Effector memory CD4-positive, alpha-beta T cell (primary cell): ENCODE data around the gene TMEM258.

Experiments
- DNase-seq, 3 donors: peaks; one replicate each; pipeline ENCODE4 v3.0.0-alpha.2; 2020
- H3K27ac ChIP-seq: 2 replicates; pipeline ENCODE4 v1.7.0; 2013; ENCODE audit warnings: mild to moderate bottlenecking, low read length, moderate library complexity; ENCODE audit not compliant: insufficient read depth, poor library complexity, severe bottlenecking
- H3K27me3 ChIP-seq: replicated peaks from 2 replicates; pipeline ENCODE4 v1.7.0; 2013; ENCODE audit warnings: mild to moderate bottlenecking, low read length; ENCODE audit not compliant: insufficient read depth, control insufficient read depth, poor library complexity, severe bottlenecking
- H3K36me3 ChIP-seq: 2 replicates; pipeline ENCODE4 v1.7.0; 2013; ENCODE audit warnings: mild to moderate bottlenecking, low read length, moderate library complexity; ENCODE audit not compliant: control insufficient read depth, insufficient read depth
- H3K4me1 ChIP-seq: 2 replicates; pipeline ENCODE4 v1.7.0; 2013; ENCODE audit warnings: low read length, mild to moderate bottlenecking; ENCODE audit not compliant: control insufficient read depth, insufficient read depth, poor library complexity, severe bottlenecking
- H3K4me3 ChIP-seq: 2 replicates; pipeline ENCODE4 v1.7.0; 2013; ENCODE audit warnings: low read length, low read depth, mild to moderate bottlenecking; ENCODE audit not compliant: insufficient read depth, poor library complexity, severe bottlenecking
- H3K9me3 ChIP-seq: 2 replicates; pipeline ENCODE4 v1.7.0; 2013; ENCODE audit warnings: mild to moderate bottlenecking, low read length, moderate library complexity; ENCODE audit not compliant: control insufficient read depth
- total RNA-seq, 3 donors: gene quantifications; one replicate each; lab custom pipeline; 2026; lab: John Stamatoyannopoulos, UW

TMEM258 gene
- 36.0 to 42.5 (median 36.8) reads per million in 3 donors for total RNA-seq

DNA sequence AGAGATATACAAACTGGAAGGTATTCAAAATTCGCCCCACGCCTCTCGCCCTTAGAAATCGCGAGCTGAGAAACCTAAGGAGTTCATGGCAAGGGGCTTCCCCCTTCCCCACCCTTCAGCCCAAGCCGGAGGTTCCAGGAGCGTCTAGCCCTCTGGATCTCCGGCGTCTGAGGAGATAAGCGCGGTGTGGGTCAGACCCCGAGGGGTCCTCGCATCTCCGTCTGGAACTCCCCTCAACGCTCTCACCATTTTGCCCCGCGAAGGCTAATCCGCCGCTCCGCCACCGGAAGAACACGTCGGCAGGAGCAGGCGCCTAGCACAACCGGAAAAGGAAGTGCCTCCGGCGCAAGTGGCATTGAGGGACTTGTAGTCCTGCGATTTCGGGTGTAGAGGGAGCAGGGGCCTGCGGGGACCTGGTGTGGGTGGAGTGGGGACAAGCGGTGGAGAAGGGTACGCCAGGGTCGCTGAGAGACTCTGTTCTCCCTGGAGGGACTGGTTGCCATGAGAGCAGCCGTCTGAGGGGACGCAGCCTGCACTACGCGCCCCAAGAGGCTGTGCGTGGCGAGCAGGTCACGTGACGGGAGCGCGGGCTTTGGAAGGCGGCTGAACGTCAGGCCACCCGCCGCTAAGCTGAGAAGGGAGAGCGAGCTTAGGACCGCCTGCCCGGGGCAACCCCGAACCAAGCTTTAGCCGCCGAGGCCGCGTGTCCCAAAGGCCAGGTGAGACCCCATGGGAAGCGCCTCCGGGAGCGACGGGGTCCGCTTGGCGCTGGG lies at the start of gene TMEM258, which contains the start of gene FEN1:
Gene TMEM258, minus strand, starts transcription at position 290 of the 773 bp plus-strand sequence. Its CDS starts 41 bp downstream, at position 249.
Gene FEN1, plus strand, starts transcription at position 602 of the 773 bp plus-strand sequence. CDS start 2,451 bp downstream, outside the sequence.
- peaks cover 21% of the 10 kb centered on the region for H3K36me3 ChIP-seq
- peak; percentile 72 to 83 (median 81) for DNase-seq
- H3K4me3 ChIP-seq: peak within 1 kb of the TSS; percentile 75
- H3K27ac ChIP-seq: peak within 1 kb of the TSS; percentile 93
- no peaks in the 10 kb centered on the region for H3K9me3 ChIP-seq
- peaks cover 17% of the 10 kb centered on the region for H3K4me1 ChIP-seq
- no peaks in the 10 kb centered on the region for H3K27me3 ChIP-seq

DNA sequence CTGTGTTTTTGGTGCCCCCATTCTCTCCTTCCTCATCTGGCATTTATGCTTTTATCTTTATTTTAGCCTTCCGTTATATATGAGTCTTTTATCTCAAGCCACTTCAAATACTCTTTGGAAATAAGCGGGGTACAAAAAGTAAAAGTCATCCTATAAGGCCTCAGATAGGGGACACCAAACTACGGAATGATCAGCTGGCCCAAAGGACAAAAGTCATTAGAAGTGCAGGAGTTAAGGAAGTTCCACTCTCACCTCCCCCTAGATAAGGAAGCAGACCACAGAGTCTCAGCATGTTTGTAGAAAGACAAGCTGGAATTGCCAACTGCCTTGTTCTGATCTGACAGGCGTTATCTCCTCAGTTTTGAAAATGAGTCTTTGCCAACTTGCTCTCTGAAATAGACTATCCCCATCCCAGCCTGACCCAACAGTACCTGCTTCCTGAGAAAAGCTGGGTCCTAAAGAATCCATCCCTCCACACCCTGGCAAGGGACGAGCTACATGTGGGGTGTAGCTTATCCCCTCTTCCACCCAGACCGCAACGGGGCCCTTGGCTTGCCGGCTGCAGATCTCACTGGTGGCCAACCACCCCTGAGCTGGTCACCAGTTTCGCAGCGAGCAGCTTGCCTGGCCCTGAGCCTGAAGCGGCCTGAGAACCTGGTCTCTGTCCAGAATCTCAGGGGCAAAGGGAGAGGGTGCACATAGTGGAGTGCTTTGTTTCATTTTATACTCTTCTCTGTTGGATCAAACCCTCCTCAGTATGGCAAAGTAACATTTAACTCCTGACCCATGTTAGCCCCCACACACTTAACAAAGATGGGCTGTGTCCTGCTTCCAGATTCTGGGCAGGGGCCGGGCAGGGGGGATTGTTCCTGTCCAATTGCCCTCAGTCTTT lies 49.5 kb upstream of the TMEM258 start:
- Histone ChIP-seq H3K4me3 (no peak overlapping the region), H3K27me3 (no peaks in the 10 kb centered on the region), H3K9me3 (no peaks in the 10 kb centered on the region), H3K36me3 (no peaks in the 10 kb centered on the region), H3K4me1 (no peaks in the 10 kb centered on the region), H3K27ac (no peak overlapping the region)
- DNase-seq: no peak

DNA sequence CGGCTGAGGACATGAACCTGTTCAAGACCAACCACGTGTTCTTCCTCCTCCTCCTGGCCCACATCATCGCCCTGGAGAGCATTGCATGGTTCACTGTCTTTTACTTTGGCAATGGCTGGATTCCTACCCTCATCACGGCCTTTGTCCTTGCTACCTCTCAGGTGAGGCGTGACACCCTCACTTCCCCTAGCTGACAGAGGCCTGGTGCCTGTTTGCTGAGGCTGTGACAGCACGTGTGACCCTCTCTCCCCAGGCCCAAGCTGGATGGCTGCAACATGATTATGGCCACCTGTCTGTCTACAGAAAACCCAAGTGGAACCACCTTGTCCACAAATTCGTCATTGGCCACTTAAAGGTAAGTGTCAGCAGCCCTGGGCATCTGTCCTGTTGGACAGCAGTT lies 48.0 kb upstream of the TMEM258 start:
- no peak overlapping the region for H3K27ac ChIP-seq
- H3K9me3 ChIP-seq: no peaks in the 10 kb centered on the region
- no peak for DNase-seq
- no peak overlapping the region for H3K4me3 ChIP-seq
- no peaks in the 10 kb centered on the region for H3K4me1 ChIP-seq
- no peaks in the 10 kb centered on the region for H3K27me3 ChIP-seq
- no peaks in the 10 kb centered on the region for H3K36me3 ChIP-seq

DNA sequence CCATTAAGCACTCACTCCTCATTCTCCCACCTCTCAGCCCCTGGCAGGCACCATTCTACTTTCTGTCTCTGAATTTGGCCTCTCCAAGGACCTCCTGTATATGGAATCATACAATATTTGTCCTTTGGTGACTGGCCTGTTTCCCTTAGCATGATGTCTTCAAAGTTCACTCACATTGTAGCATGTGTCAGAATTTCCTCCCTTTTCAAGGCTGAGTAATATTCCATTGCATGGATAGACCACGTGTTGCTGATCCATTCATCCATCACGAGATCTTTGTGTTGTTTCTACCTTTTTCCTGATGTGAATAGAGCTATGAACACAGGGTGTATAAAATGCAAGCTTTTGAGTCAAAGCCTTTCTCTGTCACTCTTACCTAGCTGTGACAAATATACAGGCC lies 47.3 kb upstream of the TMEM258 start:
- Histone ChIP-seq H3K9me3 (no peaks in the 10 kb centered on the region), H3K27ac (no peak overlapping the region), H3K36me3 (no peaks in the 10 kb centered on the region), H3K27me3 (no peaks in the 10 kb centered on the region), H3K4me3 (no peak overlapping the region), H3K4me1 (peaks cover 5% of the 10 kb centered on the region)
- DNase-seq: no peak

DNA sequence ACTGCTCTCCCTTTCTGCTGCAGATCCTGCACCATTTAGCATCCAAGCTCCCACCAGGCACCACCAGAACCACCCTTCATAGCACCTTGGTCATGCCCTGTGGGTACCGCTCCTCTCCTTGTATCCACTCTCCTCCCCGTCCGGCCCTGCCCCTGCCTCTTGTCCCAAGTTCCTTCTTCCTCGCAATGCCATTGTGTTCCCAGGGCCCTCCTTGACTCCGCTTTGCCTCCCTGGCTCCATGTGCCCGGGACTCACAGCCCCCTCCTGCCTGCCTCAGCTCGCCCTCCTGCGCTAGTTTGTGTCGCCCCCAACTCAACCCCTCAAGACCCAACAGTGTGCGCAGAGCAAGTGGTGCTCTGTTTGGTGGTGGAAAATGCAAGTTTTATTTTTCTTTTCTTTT lies 46.5 kb upstream of the TMEM258 start:
- Histone ChIP-seq H3K4me3 (no peak overlapping the region), H3K27ac (no peak overlapping the region), H3K27me3 (no peaks in the 10 kb centered on the region), H3K4me1 (peaks cover 13% of the 10 kb centered on the region), H3K9me3 (no peaks in the 10 kb centered on the region), H3K36me3 (no peaks in the 10 kb centered on the region)
- no peak for DNase-seq

DNA sequence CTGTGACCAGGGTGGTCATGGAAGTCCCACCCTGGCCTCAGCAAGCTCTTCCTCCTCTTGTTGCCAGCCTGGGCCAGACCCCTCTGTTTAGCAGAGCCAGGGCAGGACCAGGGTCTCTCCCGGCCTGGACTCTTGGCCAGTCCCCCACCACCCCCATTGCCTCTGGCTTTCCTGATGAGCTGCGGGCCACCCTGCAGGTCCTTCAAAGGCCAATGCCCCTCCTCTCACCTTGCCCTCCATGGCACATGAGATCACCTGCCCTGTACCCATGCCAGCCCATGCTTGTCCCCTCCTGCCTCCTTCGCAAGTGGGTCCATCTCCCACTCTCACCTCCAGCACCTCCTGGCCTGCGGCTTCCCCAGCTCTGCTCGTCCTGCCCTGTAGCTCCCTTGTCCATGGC lies 46.1 kb upstream of the TMEM258 start:
- Histone ChIP-seq H3K36me3 (no peaks in the 10 kb centered on the region), H3K9me3 (no peaks in the 10 kb centered on the region), H3K4me3 (no peak overlapping the region), H3K4me1 (peaks cover 17% of the 10 kb centered on the region), H3K27ac (no peak overlapping the region), H3K27me3 (no peaks in the 10 kb centered on the region)
- no peak for DNase-seq

DNA sequence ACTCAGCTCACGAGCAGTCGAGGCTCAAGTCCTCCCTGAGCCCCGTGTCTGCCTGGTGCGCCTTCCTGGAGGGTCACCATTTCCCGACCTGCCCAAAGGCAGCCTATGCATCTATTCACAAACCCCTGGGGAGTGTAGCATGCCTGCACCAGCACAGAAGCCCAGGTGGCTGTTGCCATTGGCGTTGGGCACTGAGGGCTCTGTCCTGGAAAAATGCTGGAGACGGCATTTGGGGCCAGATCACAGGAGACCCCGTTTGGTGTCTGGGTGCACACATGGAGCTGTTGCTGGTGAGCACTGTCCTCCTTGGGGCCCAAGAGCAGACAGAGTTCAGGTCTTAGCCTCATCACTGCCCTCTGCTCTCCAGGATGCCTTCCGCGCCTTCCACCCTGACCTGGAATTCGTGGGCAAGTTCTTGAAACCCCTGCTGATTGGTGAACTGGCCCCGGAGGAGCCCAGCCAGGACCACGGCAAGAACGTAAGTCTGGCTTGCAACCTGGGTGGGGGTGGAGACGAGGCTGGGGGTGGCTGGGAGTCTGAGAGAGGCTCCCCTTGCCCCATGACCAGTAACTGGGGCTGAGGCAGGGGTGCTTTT lies 45.1 kb upstream of the TMEM258 start:
- no peak for DNase-seq
- H3K27me3 ChIP-seq: no peaks in the 10 kb centered on the region
- H3K4me1 ChIP-seq: peaks cover 17% of the 10 kb centered on the region
- H3K9me3 ChIP-seq: no peaks in the 10 kb centered on the region
- H3K4me3 ChIP-seq: no peak overlapping the region
- H3K27ac ChIP-seq: no peak overlapping the region
- H3K36me3 ChIP-seq: no peaks in the 10 kb centered on the region

DNA sequence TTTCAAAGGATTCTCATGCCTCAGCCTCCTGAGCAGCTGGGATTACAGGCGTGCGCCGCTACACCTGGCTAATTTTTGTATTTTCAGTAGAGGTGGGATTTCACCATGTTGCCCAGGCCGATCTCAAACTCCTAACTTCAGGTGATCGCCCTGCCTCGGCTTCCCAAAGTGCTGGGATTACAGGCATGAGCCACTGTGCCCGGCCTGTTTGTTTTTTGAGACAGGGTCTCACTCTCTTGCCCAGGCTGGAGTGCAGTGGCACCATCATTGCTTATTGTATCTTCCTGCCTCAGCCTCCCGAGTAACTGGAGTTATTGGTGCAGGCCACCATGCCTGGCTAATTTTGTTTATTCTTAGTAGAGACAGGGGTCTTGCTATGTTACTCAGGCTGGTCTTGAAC lies 43.8 kb upstream of the TMEM258 start:
- no peak overlapping the region for H3K4me3 ChIP-seq
- H3K4me1 ChIP-seq: peaks cover 17% of the 10 kb centered on the region
- no peaks in the 10 kb centered on the region for H3K36me3 ChIP-seq
- no peak overlapping the region for H3K27ac ChIP-seq
- H3K9me3 ChIP-seq: no peaks in the 10 kb centered on the region
- no peak for DNase-seq
- H3K27me3 ChIP-seq: no peaks in the 10 kb centered on the region

DNA sequence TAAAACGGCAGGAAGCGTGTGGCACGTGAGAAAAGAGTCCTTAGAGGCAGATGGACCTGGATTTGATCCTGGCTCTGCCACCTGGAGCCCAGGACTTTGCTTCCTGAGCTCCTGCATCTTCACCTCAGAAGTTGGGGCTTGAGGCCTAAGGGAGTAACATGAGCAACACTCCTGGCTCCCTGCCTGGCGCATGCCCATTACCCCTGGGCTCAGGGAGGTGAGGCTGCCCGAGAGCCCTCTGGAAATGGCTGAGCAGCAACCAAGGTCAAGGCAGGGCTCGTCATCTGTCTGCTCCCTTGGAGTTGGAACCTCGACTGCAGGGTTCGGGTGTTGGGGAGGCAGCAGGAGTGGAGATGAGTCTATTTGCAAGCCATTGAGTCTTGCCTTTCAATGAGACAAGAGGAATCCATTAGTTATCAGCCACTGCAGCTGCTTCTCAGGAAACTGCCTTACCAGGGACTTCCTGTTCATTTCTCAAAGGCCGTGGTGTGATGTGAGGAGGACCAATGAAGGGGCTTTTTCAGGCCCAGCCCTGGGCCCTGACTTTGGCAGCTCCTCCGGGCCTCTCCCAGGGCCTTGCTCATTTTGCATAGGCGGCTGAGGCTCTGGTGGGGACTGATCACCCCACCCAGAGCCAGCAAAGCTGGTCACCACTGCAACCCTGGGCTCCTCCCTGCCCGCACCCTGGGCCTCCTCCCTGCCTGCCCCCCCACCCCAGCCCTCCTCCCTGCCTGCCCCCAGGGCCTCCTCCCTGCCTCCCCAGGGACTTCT lies 42.1 kb upstream of the TMEM258 start:
- no peak overlapping the region for H3K4me3 ChIP-seq
- H3K36me3 ChIP-seq: no peaks in the 10 kb centered on the region
- H3K27me3 ChIP-seq: peaks cover 4% of the 10 kb centered on the region
- H3K27ac ChIP-seq: no peak overlapping the region
- DNase-seq: peak in 2 of 3 donors; percentile 14 to 47
- H3K9me3 ChIP-seq: no peaks in the 10 kb centered on the region
- H3K4me1 ChIP-seq: peaks cover 17% of the 10 kb centered on the region
